Keratinocyte (primary cell): Measurements from ENCODE around the gene DRD5.
"Not testable (repeated sequence)": the region's sequence is repeated elsewhere in the genome, so short reads cannot be mapped to it uniquely, and the experiment has no call there.

Experiments used
- EZH2 ChIP-seq: IDR thresholded peaks from one replicate; pipeline ENCODE4 v1.6.1; 2012; ENCODE audit warnings: inconsistent platforms, mild to moderate bottlenecking, low read length, moderate library complexity
- TF ChIP-seq, protein P1 (sequence below), 3 experiments: IDR thresholded peaks in 1 of 3; conservative IDR thresholded peaks in 1 of 3; optimal IDR thresholded peaks in 1 of 3; 2 replicates in 2 of 3; 3 replicates in 1 of 3; pipeline versions ENCODE3 to v1.5.1; 2011; ENCODE audit warnings: low read length in 3 of 3, mild to moderate bottlenecking in 3 of 3, moderate library complexity in 2 of 3, control low read depth in 1 of 3, inconsistent platforms in 1 of 3; ENCODE audit not compliant: insufficient read depth in 2 of 3; ENCODE audit errors: extremely low read depth in 1 of 3

DNA sequence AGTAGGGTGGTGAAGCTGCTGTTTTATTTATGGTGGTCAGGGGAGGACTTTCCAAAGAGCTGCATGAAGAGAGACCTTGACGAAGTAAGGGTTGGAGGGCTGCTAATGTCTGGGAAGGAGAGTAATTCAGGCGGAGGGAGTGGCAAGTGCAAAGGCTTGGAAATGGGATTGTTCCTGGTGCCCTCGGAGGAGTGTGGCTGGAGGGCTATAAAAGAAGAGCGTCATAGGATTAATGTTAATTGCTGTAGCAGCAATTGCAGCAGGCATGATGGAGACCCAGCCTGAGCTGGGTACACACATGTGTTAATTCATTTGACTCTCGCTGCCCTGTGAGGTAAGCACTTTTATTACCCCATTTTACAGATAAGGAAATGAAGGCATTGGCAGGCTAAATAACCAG lies 4.5 kb downstream of the DRD5 start:
- TF ChIP-seq, protein P1, sequence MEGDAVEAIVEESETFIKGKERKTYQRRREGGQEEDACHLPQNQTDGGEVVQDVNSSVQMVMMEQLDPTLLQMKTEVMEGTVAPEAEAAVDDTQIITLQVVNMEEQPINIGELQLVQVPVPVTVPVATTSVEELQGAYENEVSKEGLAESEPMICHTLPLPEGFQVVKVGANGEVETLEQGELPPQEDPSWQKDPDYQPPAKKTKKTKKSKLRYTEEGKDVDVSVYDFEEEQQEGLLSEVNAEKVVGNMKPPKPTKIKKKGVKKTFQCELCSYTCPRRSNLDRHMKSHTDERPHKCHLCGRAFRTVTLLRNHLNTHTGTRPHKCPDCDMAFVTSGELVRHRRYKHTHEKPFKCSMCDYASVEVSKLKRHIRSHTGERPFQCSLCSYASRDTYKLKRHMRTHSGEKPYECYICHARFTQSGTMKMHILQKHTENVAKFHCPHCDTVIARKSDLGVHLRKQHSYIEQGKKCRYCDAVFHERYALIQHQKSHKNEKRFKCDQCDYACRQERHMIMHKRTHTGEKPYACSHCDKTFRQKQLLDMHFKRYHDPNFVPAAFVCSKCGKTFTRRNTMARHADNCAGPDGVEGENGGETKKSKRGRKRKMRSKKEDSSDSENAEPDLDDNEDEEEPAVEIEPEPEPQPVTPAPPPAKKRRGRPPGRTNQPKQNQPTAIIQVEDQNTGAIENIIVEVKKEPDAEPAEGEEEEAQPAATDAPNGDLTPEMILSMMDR (optimal IDR thresholded peaks at IDR 0.05 in 1 of 3, IDR thresholded peaks at IDR 0.05 in 1 of 3, conservative IDR thresholded peaks at IDR 0.05 in 1 of 3; ENCODE audit: extremely low read depth in 1 of 3, insufficient read depth in 2 of 3, low read length in 3 of 3) = not testable (repeated sequence)
- TF ChIP-seq EZH2 = not testable (repeated sequence)
